Transverse colon (tissue), 4 donors: Measurements from ENCODE around the gene MAPK8IP3. TPM values are rescaled to one million over a fixed set of nuclear protein-coding genes. Genes with fewer than 3 reads are reported as not detected.

Source experiments
- DNase-seq: peaks from one replicate; pipeline ENCODE4 v3.0.0-alpha.2; 2019
- H3K27ac ChIP-seq, 4 donors: fragments of 200-600 bp; sonication (generic); 2 replicates each; pipeline ENCODE4 v1.5.1; 2016 to 2018; ENCODE audit warnings: inconsistent platforms in 4 of 4
- H3K27me3 ChIP-seq: fragments of 200-600 bp; sonication (generic); 2 replicates; pipeline ENCODE4 v1.5.1; 2017; ENCODE audit warnings: inconsistent platforms
- H3K36me3 ChIP-seq, 4 donors: fragments of 200-600 bp; sonication (generic); 2 replicates each; pipeline ENCODE4 v1.5.1; 2017 to 2019; ENCODE audit warnings: inconsistent platforms in 4 of 4
- H3K4me1 ChIP-seq, 4 donors: fragments of 200-600 bp; sonication (generic); 2 replicates each; pipeline ENCODE4 v1.5.1; 2017 to 2020; ENCODE audit warnings: inconsistent platforms in 4 of 4
- H3K4me3 ChIP-seq, 4 donors: fragments of 200-600 bp; sonication (generic); 1 replicate in 1 of 4; 2 replicates in 3 of 4; pipeline versions ENCODE4 v1.5.1 to v1.6.1; 2017 to 2019; ENCODE audit warnings: inconsistent platforms in 4 of 4
- H3K9me3 ChIP-seq, 2 donors: fragments of 200-600 bp; sonication (generic); 2 replicates each; pipeline ENCODE4 v1.5.1; 2017 to 2019; ENCODE audit warnings: inconsistent platforms in 2 of 2
- CTCF ChIP-seq, 5 experiments: fragments of 200-600 bp in 3 of 5; fragments of 450-650 bp in 2 of 5; sonication (generic) in 3 of 5; IDR thresholded peaks; 1 replicate in 2 of 5; 2 replicates in 3 of 5; pipeline ENCODE4 v1.5.1; 2016 to 2017; ENCODE audit warnings: antibody characterized with exemption in 5 of 5, inconsistent platforms in 3 of 5, mild to moderate bottlenecking in 2 of 5, moderate library complexity in 1 of 5
- EP300 ChIP-seq: sonication (generic); formaldehyde crosslinking; IDR thresholded peaks from one replicate; pipeline ENCODE4 v1.6.1; 2017; ENCODE audit warnings: antibody characterized with exemption, low read depth
- POLR2A ChIP-seq: fragments of 450-650 bp; IDR thresholded peaks from one replicate; pipeline ENCODE4 v1.6.1; 2016; ENCODE audit warnings: antibody characterized with exemption, mild to moderate bottlenecking, moderate library complexity
- POLR2AphosphoS5 ChIP-seq, 3 donors: sonication (generic); formaldehyde crosslinking; IDR thresholded peaks; one replicate each; pipeline ENCODE4 v1.6.1; 2016; ENCODE audit warnings: antibody characterized with exemption in 3 of 3
- WGBS, 2 donors: methylation state at CpG; one replicate each; pipeline ENCODE4 v1.1.5; 2018; ENCODE audit warnings: low coverage in 1 of 2; 5-methylcytosine and 5-hydroxymethylcytosine counted together
- in situ Hi-C, 4 donors: fragments of 200-750 bp; cut with MboI; loops; one replicate each; pipeline versions ENCODE4 v1.15.0 to v1.15.1; 2017; ENCODE audit warnings: low sequenced_read_pairs in 3 of 4, low pct_ligation_motif_present in 1 of 4, low pct_unique_long_range_greater_than_20kb in 1 of 4
- intact Hi-C: fragments of 100-400 bp; cut with DNase I; formaldehyde crosslinking; loops from one replicate; pipeline ENCODE4 v1.15.1; 2023; ENCODE audit warnings: low total_unique reads
- total RNA-seq, 4 donors: library from RNA; depleted of rRNA; stranded (reverse); fragments of >200 nt; gene quantifications; one replicate each; pipeline ENCODE4 v1.1.0, GENCODE V29; 2016

The MAPK8IP3 gene
- total RNA-seq, 4 donors from 2014 or later: 74.0 to 250 (median 138) TPM

GRCh38 chr16:1782408-1783264 is 76.6 kb downstream of the MAPK8IP3 start, which contains the start of the genes NUBP2 and SPSB3:
Gene NUBP2 (plus strand): TSS chr16:1782960. CDS start chr16:1783021, 61 bp downstream.
Gene SPSB3 (minus strand): TSS chr16:1782571. CDS start chr16:1781483, 1,088 bp downstream.
- TF ChIP-seq CTCF (IDR thresholded peaks at IDR 0.05) (no peak), POLR2A (peak; percentile 40), POLR2AphosphoS5 (IDR thresholded peaks at IDR 0.05) (peak; percentile 69 to 85 (median 79)), EP300 (no peak)
- peak; percentile 100 for DNase-seq
- H3K9me3 ChIP-seq: no peaks in the 10 kb centered on the region
- peaks cover 0 to 5% (median under 1%) of the 10 kb centered on the region in 4 donors for H3K36me3 ChIP-seq
- no peaks in the 10 kb centered on the region for H3K27me3 ChIP-seq
- in situ Hi-C loops: no loop called here
- intact Hi-C loops: no loop called here
- peak within 1 kb of the TSS; percentile 89 to 95 (median 94) for H3K27ac ChIP-seq
- peaks cover 7 to 27% (median 21%) of the 10 kb centered on the region in 4 donors for H3K4me1 ChIP-seq
- H3K4me3 ChIP-seq: peak within 1 kb of the TSS; percentile 84 to 97 (median 94)
- WGBS, 2 donors: 1% methylated on average over 70 of the region's 102 CpGs; no CpG with 5 or more reads in 1 of the 2 donors

- Histone ChIP-seq H3K27ac (no peak overlapping the region), H3K36me3 (no peaks in the 10 kb centered on the region), H3K9me3 (no peaks in the 10 kb centered on the region), H3K27me3 (no peaks in the 10 kb centered on the region), H3K4me3 (no peak overlapping the region), H3K4me1 (peaks cover 7 to 24% (median 20%) of the 10 kb centered on the region in 4 donors)
- in situ Hi-C loops: no loop called here
- intact Hi-C loops: no loop called here
- WGBS, 2 donors: 86 to 96% methylated on average over 4 to 25 of the region's 26 CpGs
- TF ChIP-seq CTCF (IDR thresholded peaks at IDR 0.05) (no peak), EP300 (no peak), POLR2A (no peak), POLR2AphosphoS5 (IDR thresholded peaks at IDR 0.05) (no peak)
- peak; percentile 7 for DNase-seq
Measured at GRCh38 chr16:1784977-1785845, 79.2 kb downstream of the MAPK8IP3 start.

GRCh38 chr16:1785846-1786170 is 79.8 kb downstream of the MAPK8IP3 start:
- H3K9me3 ChIP-seq: no peaks in the 10 kb centered on the region
- in situ Hi-C loops (no loop called here), intact Hi-C loops (no loop called here)
- H3K4me3 ChIP-seq: no peak overlapping the region
- no peaks in the 10 kb centered on the region for H3K36me3 ChIP-seq
- TF ChIP-seq EP300: no peak
- H3K27me3 ChIP-seq: no peaks in the 10 kb centered on the region
- no peak overlapping the region for H3K27ac ChIP-seq
- peaks cover 7 to 20% (median 18%) of the 10 kb centered on the region in 4 donors for H3K4me1 ChIP-seq
- WGBS, 2 donors: 94% methylated on average over 14 of the region's 14 CpGs; no CpG with 5 or more reads in 1 of the 2 donors
- DNase-seq: no peak

GRCh38 chr16:1786242-1787055 is 80.5 kb downstream of the MAPK8IP3 start:
- Histone ChIP-seq H3K9me3 (no peaks in the 10 kb centered on the region), H3K36me3 (no peaks in the 10 kb centered on the region), H3K4me3 (no peak overlapping the region), H3K27ac (no peak overlapping the region), H3K27me3 (no peaks in the 10 kb centered on the region), H3K4me1 (peaks cover 1 to 14% (median 11%) of the 10 kb centered on the region in 4 donors)
- in situ Hi-C loops: no loop called here
- DNase-seq: no peak
- no peak for TF ChIP-seq CTCF (IDR thresholded peaks at IDR 0.05)
- TF ChIP-seq EP300: no peak
- no peak for TF ChIP-seq POLR2AphosphoS5 (IDR thresholded peaks at IDR 0.05)
- no peak for TF ChIP-seq POLR2A
- WGBS, 2 donors: 92% methylated on average over 45 of the region's 51 CpGs; no CpG with 5 or more reads in 1 of the 2 donors
- intact Hi-C loops: no loop called here
